Astrocyte (in vitro differentiated cells and primary cell): ENCODE data around the gene ABHD18.
"Not testable (repeated sequence)": the region's sequence is repeated elsewhere in the genome, so short reads cannot be mapped to it uniquely, and the experiment has no call there.

Source experiments
- CTCF ChIP-seq: IDR thresholded peaks from 2 replicates; pipeline ENCODE4 v1.5.1; 2011; ENCODE audit warnings: low read depth, mild to moderate bottlenecking, inconsistent platforms, low read length, moderate library complexity; ENCODE audit not compliant: insufficient read depth
- EZH2 ChIP-seq: IDR thresholded peaks from 2 replicates; pipeline ENCODE4 v1.6.1; 2012; ENCODE audit warnings: mild to moderate bottlenecking, low read length, inconsistent platforms; ENCODE audit not compliant: insufficient read depth

- not testable (repeated sequence) for TF ChIP-seq CTCF, EZH2
These were observed 31.3 kb downstream of the ABHD18 start for GRCh38 chr4:127996521-127996920.
